Right lobe of liver (tissue), 6 donors: Measurements from ENCODE around the gene TNFRSF1B. TPM values are rescaled to one million over a fixed set of nuclear protein-coding genes. Genes with fewer than 3 reads are reported as not detected.

Experiments used
- ATAC-seq, 4 donors: fragments of 200-7000 bp; cut with Tn5 transposase; one replicate each; pipeline ENCODE4 v1.9.1; 2020; ENCODE audit warnings: mild to moderate bottlenecking in 4 of 4, moderate library complexity in 4 of 4
- DNase-seq, 3 donors: peaks; one replicate each; pipeline ENCODE4 v3.0.0-alpha.2; 2020
- H3K27ac ChIP-seq, 3 donors: fragments of 200-600 bp; one replicate each; pipeline ENCODE4 v1.8.0; 2022
- H3K27me3 ChIP-seq, 2 donors: fragments of 200-600 bp; one replicate each; pipeline ENCODE4 v1.8.0; 2022
- H3K36me3 ChIP-seq, 4 donors: fragments of 200-600 bp; sonication (generic) in 1 of 4; one replicate each; pipeline versions ENCODE4 v1.5.1 to v1.8.0; 2017 to 2022; ENCODE audit warnings: control low read depth in 1 of 4
- H3K4me1 ChIP-seq, 4 donors: fragments of 200-600 bp; sonication (generic) in 1 of 4; one replicate each; pipeline versions ENCODE4 v1.5.1 to v1.8.0; 2017 to 2022; ENCODE audit warnings: control low read depth in 1 of 4
- H3K4me3 ChIP-seq, 3 donors: fragments of 200-600 bp; one replicate each; pipeline ENCODE4 v1.8.0; 2022
- H3K9me3 ChIP-seq, 4 donors: fragments of 200-600 bp; sonication (generic) in 1 of 4; one replicate each; pipeline versions ENCODE4 v1.5.1 to v1.8.0; 2017 to 2022; ENCODE audit warnings: control low read depth in 1 of 4
- POLR2A ChIP-seq: fragments of 450-650 bp; IDR thresholded peaks from one replicate; pipeline ENCODE4 v1.6.1; 2017; ENCODE audit warnings: antibody characterized with exemption, mild to moderate bottlenecking
- WGBS: methylation state at CpG from one replicate; pipeline ENCODE4 v1.1.6; 2018; ENCODE audit warnings: low coverage, low lambda C conversion rate; ENCODE audit not compliant: insufficient coverage; ENCODE audit errors: missing lambda C conversion rate; 5-methylcytosine and 5-hydroxymethylcytosine counted together
- intact Hi-C, 2 donors: fragments of 100-400 bp; cut with DNase I; formaldehyde crosslinking; loops; one replicate each; pipeline versions ENCODE4 v1.11.2 to v1.14.1; 2022
- total RNA-seq, 6 experiments: library from RNA; depleted of rRNA in 2 of 6; stranded (reverse); fragments of >200 nt in 2 of 6; fragmentation: NEBNext Ultra II Directional in 3 of 6; extraction: Animal tissue kit (Norgen Biotek cat#: 25700) in 3 of 6; gene quantifications; one replicate each; pipeline versions ENCODE4 v1.1.0 to v1.2.4, GENCODE V29; 2016 to 2023
- TF ChIP-seq, protein P1 (sequence below), 4 donors: fragments of 200-600 bp in 3 of 4; fragments of 450-650 bp in 1 of 4; IDR thresholded peaks; one replicate each; pipeline versions ENCODE4 v1.5.1 to v1.8.0; 2016 to 2022; ENCODE audit warnings: antibody characterized with exemption in 4 of 4, mild to moderate bottlenecking in 2 of 4
- donor health status: DM: no; HTN: yes; CAD: no.
- donor health status: DM: no; HTN: no; CAD: no.
- donor health status: DM: no; HTN: no; CAD: no.
- donor health status: DM: no; HTN: yes; CAD: no.
- donor health status: DM: no; HTN: yes; CAD: no.

The TNFRSF1B gene
- total RNA-seq, 6 experiments from 2014 or later: 12.9 to 56.9 (median 26.5) TPM

DNA sequence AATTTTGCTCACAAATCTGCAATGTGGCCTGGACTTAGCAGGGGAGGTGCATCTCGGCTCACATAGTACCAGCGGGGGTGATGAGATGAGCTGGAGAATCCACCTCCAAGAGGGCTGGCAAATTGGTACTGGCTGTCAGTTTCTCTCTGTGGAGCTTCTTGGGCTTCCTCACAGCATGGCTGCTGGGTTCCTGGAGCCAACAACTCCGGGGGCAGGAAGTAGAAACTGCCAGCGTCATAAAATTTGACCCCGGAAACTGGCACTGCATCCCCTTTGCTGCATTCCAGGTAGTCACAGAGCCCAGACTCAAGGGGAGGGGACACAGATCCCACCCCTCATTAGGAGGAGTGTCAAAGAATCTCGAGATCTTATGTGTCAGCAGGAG is 17.0 kb upstream of the TNFRSF1B start:
- Histone ChIP-seq H3K4me3 (no peak overlapping the region), H3K27me3 (no peaks in the 10 kb centered on the region), H3K27ac (peak overlapping the region in 2 of 3 donors; percentile 69 to 95), H3K36me3 (no peaks in the 10 kb centered on the region), H3K4me1 (peaks cover 0 to 47% (median 13%) of the 10 kb centered on the region in 4 donors), H3K9me3 (no peaks in the 10 kb centered on the region)
- DNase-seq (no peak), ATAC-seq (no peak)
- TF ChIP-seq POLR2A: no peak
- TF ChIP-seq, protein P1, sequence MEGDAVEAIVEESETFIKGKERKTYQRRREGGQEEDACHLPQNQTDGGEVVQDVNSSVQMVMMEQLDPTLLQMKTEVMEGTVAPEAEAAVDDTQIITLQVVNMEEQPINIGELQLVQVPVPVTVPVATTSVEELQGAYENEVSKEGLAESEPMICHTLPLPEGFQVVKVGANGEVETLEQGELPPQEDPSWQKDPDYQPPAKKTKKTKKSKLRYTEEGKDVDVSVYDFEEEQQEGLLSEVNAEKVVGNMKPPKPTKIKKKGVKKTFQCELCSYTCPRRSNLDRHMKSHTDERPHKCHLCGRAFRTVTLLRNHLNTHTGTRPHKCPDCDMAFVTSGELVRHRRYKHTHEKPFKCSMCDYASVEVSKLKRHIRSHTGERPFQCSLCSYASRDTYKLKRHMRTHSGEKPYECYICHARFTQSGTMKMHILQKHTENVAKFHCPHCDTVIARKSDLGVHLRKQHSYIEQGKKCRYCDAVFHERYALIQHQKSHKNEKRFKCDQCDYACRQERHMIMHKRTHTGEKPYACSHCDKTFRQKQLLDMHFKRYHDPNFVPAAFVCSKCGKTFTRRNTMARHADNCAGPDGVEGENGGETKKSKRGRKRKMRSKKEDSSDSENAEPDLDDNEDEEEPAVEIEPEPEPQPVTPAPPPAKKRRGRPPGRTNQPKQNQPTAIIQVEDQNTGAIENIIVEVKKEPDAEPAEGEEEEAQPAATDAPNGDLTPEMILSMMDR (IDR thresholded peaks at IDR 0.05): no peak
- intact Hi-C loops: no loop called here
- WGBS: no CpG with 5 or more reads among the region's 6 CpGs

DNA sequence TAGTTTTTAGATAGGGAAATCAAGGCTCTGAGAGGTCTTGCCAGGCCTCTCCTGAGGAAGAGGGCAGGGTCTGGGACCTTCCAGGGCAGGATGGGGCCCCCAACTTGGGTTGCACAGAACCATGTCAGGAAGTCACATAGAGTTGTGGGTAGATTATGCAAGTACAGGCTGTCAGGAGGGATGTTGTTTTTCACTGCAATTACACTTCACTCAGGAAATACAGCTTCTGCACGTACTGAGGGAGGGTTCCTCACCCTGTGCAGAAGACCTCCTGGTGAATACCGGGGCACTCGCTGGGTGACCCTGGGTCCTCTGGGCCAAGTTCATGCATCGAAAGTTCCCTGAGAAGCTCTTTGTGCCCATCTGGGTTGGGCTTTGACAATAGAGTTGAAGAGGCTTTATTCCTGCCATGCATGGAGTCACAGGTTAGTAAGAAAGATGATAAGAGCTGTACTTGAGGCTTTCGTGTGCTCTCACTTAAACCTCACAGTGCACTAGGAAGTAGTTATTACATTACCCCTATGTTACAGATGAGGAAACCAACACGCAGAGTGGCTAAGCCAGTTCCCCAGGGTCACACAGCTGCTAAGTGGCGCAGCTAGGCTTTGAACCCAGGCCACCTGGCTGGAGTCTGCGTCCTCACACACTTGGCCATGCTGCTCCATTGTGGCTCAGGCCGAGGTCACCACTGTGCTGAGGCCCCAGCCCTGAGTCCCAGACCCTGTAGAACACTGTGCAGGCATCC is 16.2 kb upstream of the TNFRSF1B start:
- Histone ChIP-seq H3K4me1 (peaks cover 0 to 47% (median 13%) of the 10 kb centered on the region in 4 donors), H3K4me3 (no peak overlapping the region), H3K27ac (peak overlapping the region; percentile 24 to 95 (median 69)), H3K27me3 (no peaks in the 10 kb centered on the region), H3K9me3 (no peaks in the 10 kb centered on the region), H3K36me3 (no peaks in the 10 kb centered on the region)
- intact Hi-C loops: no loop called here
- 55% methylated on average over 5 of the region's 9 CpGs for WGBS
- TF ChIP-seq POLR2A: peak; percentile 7
- TF ChIP-seq, protein P1 (IDR thresholded peaks at IDR 0.05): no peak
- DNase-seq: no peak
- ATAC-seq: peak in 3 of 4 donors; percentile 9 to 14 (median 10)

DNA sequence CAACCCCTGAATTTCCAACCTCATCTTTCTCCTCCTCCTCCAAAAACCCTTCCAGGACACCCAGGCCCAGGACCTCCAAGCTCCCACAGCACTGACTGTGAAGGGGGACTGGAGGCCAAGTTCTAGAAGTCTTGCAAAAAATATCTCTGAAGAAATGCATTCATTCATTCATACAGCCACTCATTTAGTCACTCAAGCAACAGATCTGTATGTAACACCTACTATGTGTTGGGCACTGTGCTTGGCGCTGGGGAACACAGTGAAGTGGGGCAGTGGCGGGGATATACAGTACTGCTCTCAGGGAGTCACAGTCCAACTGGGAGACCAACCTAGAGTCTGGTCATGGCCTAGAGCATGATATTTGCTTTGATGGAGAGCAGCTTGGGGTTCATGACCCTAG is 15.3 kb upstream of the TNFRSF1B start:
- peak overlapping the region; percentile 24 to 95 (median 69) for H3K27ac ChIP-seq
- H3K9me3 ChIP-seq: no peaks in the 10 kb centered on the region
- DNase-seq (no peak), ATAC-seq (no peak)
- no peaks in the 10 kb centered on the region for H3K36me3 ChIP-seq
- intact Hi-C loops: no loop called here
- H3K27me3 ChIP-seq: no peaks in the 10 kb centered on the region
- WGBS: 80% methylated on average over 2 of the region's 2 CpGs
- no peak overlapping the region for H3K4me3 ChIP-seq
- peaks cover 0 to 43% (median 13%) of the 10 kb centered on the region in 4 donors for H3K4me1 ChIP-seq
- no peak for TF ChIP-seq POLR2A
- TF ChIP-seq, protein P1 (IDR thresholded peaks at IDR 0.05): no peak

DNA sequence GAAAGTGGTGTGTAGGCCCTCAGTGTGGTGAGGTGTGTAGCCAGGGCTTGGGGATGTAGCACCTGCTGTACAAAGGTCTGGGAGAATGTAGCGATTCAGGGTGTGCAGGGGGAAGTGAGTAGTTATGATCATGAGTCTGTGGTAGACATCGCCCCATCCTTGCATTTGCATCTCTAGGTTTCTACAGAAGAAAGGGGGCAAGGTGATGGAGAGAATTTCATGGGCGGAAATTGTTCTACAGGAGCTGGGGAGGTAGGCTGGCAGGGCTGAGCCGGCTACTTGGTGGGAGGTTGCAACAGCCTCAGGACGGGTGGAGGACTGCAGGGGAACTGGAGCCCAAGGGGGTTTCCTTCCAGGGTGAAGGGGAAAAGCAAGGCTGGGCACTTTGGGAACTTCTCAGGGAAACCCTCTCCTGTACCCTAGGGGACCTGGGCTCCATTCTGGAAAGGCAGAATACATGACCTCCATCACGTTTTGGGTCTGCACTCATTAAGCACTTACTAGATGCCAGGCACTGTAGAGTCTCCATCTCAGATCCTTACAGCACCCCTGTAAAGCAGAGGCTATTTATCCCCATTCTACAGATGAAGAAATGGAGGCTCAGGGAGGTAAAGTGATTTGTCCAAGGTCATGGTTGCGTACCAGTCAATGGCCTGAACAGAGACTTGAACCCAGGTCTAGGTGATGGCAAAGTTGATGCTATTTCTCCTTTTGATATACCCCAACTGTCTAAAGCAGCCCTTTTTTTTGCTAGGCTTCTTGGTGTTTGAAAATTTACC is 14.5 kb upstream of the TNFRSF1B start:
- ATAC-seq: no peak
- WGBS: 59% methylated on average over 5 of the region's 7 CpGs

More for the DNA sequence above, 14.5 kb upstream of the TNFRSF1B start:
- DNase-seq: no peak
- intact Hi-C loops: no loop called here
- TF ChIP-seq POLR2A: no peak
- TF ChIP-seq, protein P1 (IDR thresholded peaks at IDR 0.05): no peak
- peaks cover 0 to 38% (median 12%) of the 10 kb centered on the region in 4 donors for H3K4me1 ChIP-seq
- no peak overlapping the region for H3K4me3 ChIP-seq
- H3K9me3 ChIP-seq: no peaks in the 10 kb centered on the region
- no peaks in the 10 kb centered on the region for H3K36me3 ChIP-seq
- H3K27me3 ChIP-seq: no peaks in the 10 kb centered on the region
- H3K27ac ChIP-seq: peak overlapping the region; percentile 11 to 95 (median 65)
